PC-3 (cell line): ENCODE measurements around the gene DENND1B. TPM values are rescaled to one million over a fixed set of nuclear protein-coding genes. Genes with fewer than 3 reads are reported as not detected.

ENCODE experiments used
- ATAC-seq: fragments of 200-7000 bp; cut with Tn5 transposase; 2 replicates; pipeline ENCODE4 v1.9.1; 2020; ENCODE audit warnings: mild to moderate bottlenecking, moderate library complexity
- BruUV-seq: library from RNA; stranded (reverse); fragments of 400-500 nt; replicated peaks from 2 replicates; lab custom pipeline; 2021; lab: Mats Ljungman, UMichigan
- CTCF ChIA-PET: fragments of 300-600 bp; sonication (Branson Sonifier 250); formaldehyde crosslinking; loops from one replicate; lab custom pipeline; 2022; ENCODE audit warnings: antibody characterized with exemption; lab: Charles Lee
- POLR2A ChIA-PET: fragments of 300-600 bp; sonication (Branson Sonifier 250); formaldehyde crosslinking; loops from one replicate; lab custom pipeline; 2022; ENCODE audit warnings: antibody characterized with exemption; ENCODE audit not compliant: unreplicated experiment; lab: Charles Lee
- DNase-seq: peaks from one replicate; pipeline ENCODE4 v3.0.0-alpha.2; 2015
- H2AFZ ChIP-seq: fragments of 300-600 bp; sonication (generic); 2 replicates; pipeline ENCODE4 v1.6.0; 2016; ENCODE audit warnings: antibody characterized with exemption, low read length
- H3F3A ChIP-seq: fragments of 300-600 bp; sonication (generic); one replicate; pipeline ENCODE4 v1.6.0; 2017; ENCODE audit warnings: antibody characterized with exemption, low read length, control low read depth, mild to moderate bottlenecking; ENCODE audit not compliant: unreplicated experiment
- H3K27ac ChIP-seq: fragments of 300-600 bp; sonication (generic); 2 replicates; pipeline ENCODE4 v1.5.1; 2016; ENCODE audit warnings: mild to moderate bottlenecking, low read length
- H3K27me3 ChIP-seq: fragments of 300-600 bp; sonication (generic); 2 replicates; pipeline ENCODE4 v1.6.1; 2016; ENCODE audit warnings: low read length, mixed read lengths
- H3K36me3 ChIP-seq: fragments of 300-600 bp; sonication (generic); 2 replicates; pipeline ENCODE4 v1.6.1; 2016; ENCODE audit warnings: low read depth, mixed run types, low read length, mixed read lengths
- H3K4me1 ChIP-seq: fragments of 300-600 bp; sonication (generic); 2 replicates; pipeline ENCODE4 v1.5.1; 2016; ENCODE audit warnings: low read length; ENCODE audit not compliant: insufficient read depth
- H3K4me2 ChIP-seq: fragments of 300-600 bp; sonication (generic); 2 replicates; pipeline ENCODE4 v1.6.0; 2016; ENCODE audit warnings: low read length
- H3K4me3 ChIP-seq: fragments of 300-600 bp; sonication (generic); 2 replicates; pipeline ENCODE4 v1.5.1; 2016; ENCODE audit warnings: mild to moderate bottlenecking, low read length, mixed read lengths
- H3K79me2 ChIP-seq: fragments of 300-600 bp; sonication (generic); 2 replicates; pipeline ENCODE4 v1.6.1; 2017; ENCODE audit warnings: low read length, mixed read lengths
- H3K9ac ChIP-seq: fragments of 300-600 bp; sonication (generic); 2 replicates; pipeline ENCODE4 v1.6.0; 2016; ENCODE audit warnings: mild to moderate bottlenecking, low read length
- H3K9me2 ChIP-seq: fragments of 300-600 bp; sonication (generic); replicated peaks from 2 replicates; pipeline ENCODE4 v1.6.1; 2016; ENCODE audit warnings: mixed run types, low read length, mixed read lengths
- H3K9me3 ChIP-seq: fragments of 300-600 bp; sonication (generic); 2 replicates; pipeline ENCODE4 v1.6.1; 2016; ENCODE audit warnings: low read length, mixed read lengths
- H4K20me1 ChIP-seq: fragments of 300-600 bp; sonication (generic); 2 replicates; pipeline ENCODE4 v1.6.1; 2016; ENCODE audit warnings: low read length, mixed read lengths
- CTCF ChIP-seq: fragments of 300-600 bp; sonication (generic); conservative IDR thresholded peaks from 2 replicates; pipeline ENCODE4 v1.5.1; 2017; ENCODE audit warnings: antibody characterized with exemption, low read depth, mild to moderate bottlenecking, low read length
- EZH2 ChIP-seq: fragments of 300-600 bp; sonication (generic); IDR thresholded peaks from one replicate; pipeline ENCODE4 v1.6.1; 2017; ENCODE audit warnings: antibody characterized with exemption, mild to moderate bottlenecking, low read length; ENCODE audit not compliant: unreplicated experiment
- EZH2phosphoT487 ChIP-seq: fragments of 300-600 bp; sonication (generic); IDR thresholded peaks from 2 replicates; pipeline ENCODE4 v1.6.1; 2018; ENCODE audit warnings: mild to moderate bottlenecking, antibody characterized with exemption, low read length, borderline replicate concordance
- intact Hi-C: fragments of 100-400 bp; cut with micrococcal nuclease; formaldehyde crosslinking; loops from 2 replicates; pipeline ENCODE4 v1.9.0; 2023
- total RNA-seq: library from RNA; depleted of rRNA; stranded (reverse); fragments of >200 nt; gene quantifications from 2 replicates; pipeline ENCODE4 v1.2.3, GENCODE V29; 2014

DENND1B gene
- total RNA-seq, 1 experiment from 2014 or later = 7.4 TPM

- no peak for ATAC-seq
- H2AFZ ChIP-seq = no peak overlapping the region
These were observed 3.2 kb upstream of the DENND1B start for GRCh38 chr1:197778366-197778945.

GRCh38 chr1:197776351-197777105, 1.2 kb upstream of the DENND1B start:
- peak; percentile 79 for DNase-seq
- BruUV-seq = TSS peak; percentile 25
- Histone ChIP-seq H3K27me3 (no peaks in the 10 kb centered on the region), H3K4me2 (peak overlapping the region; percentile 96), H3K79me2 (peaks cover 32% of the 10 kb centered on the region), H3K9me2 (no peaks in the 10 kb centered on the region), H3K9ac (peak overlapping the region; percentile 91), H3K27ac (peak overlapping the region; percentile 97), H3K4me1 (peaks cover 36% of the 10 kb centered on the region), H3K36me3 (no peaks in the 10 kb centered on the region), H2AFZ (no peak overlapping the region), H3K4me3 (peak overlapping the region; percentile 75; the same call in 1 of the 2 replicates), H4K20me1 (peaks cover 6% of the 10 kb centered on the region; the same call in 1 of the 2 replicates), H3F3A (peaks cover 3% of the 10 kb centered on the region), H3K9me3 (no peaks in the 10 kb centered on the region)
- no peak for TF ChIP-seq EZH2phosphoT487
- no peak for TF ChIP-seq CTCF
- TF ChIP-seq EZH2 = no peak
- ATAC-seq = peak; percentile 69
- intact Hi-C loops = loop anchor here (5.0 kb wide), 1 partner anchor 381 kb away; the partner anchor contains the start of gene NEK7
- POLR2A ChIA-PET = no interaction called here
- CTCF ChIA-PET = interaction anchor here (0.5 kb wide), 1 partner anchor 379 kb away, joined by 4 read pairs; no protein-coding TSS in a partner anchor

More at GRCh38 chr1:197778366-197778945, 3.2 kb upstream of the DENND1B start:
- CTCF ChIA-PET = no interaction called here
- H3F3A ChIP-seq = peaks cover 3% of the 10 kb centered on the region
- H3K4me3 ChIP-seq = no peak overlapping the region
- DNase-seq = no peak
- no peak overlapping the region for H3K9ac ChIP-seq
- no peak overlapping the region for H3K4me2 ChIP-seq
- no peaks in the 10 kb centered on the region for H3K9me2 ChIP-seq
- H4K20me1 ChIP-seq = peaks cover 5% of the 10 kb centered on the region; the same call in 1 of the 2 replicates
- no TSS peak for BruUV-seq
- no peaks in the 10 kb centered on the region for H3K27me3 ChIP-seq
- H3K9me3 ChIP-seq = no peaks in the 10 kb centered on the region
- H3K79me2 ChIP-seq = peaks cover 13% of the 10 kb centered on the region
- H3K27ac ChIP-seq = no peak overlapping the region
- peaks cover 44% of the 10 kb centered on the region for H3K4me1 ChIP-seq
- no peaks in the 10 kb centered on the region for H3K36me3 ChIP-seq
- POLR2A ChIA-PET = no interaction called here
- intact Hi-C loops = loop anchor here (5.0 kb wide), 1 partner anchor 379 kb away; the partner anchor contains the start of gene NEK7
- TF ChIP-seq CTCF (no peak), EZH2phosphoT487 (no peak), EZH2 (no peak)
